Adrenal gland (tissue), 5 donors: ENCODE results near the gene TNFAIP3.

Source experiments
- POLR2A ChIP-seq, 2 donors: fragments of 450-650 bp; IDR thresholded peaks; one replicate each; pipeline ENCODE4 v1.6.1; 2017; ENCODE audit warnings: antibody characterized with exemption in 2 of 2, mild to moderate bottlenecking in 2 of 2, moderate library complexity in 1 of 2
- TF ChIP-seq, protein P1 (sequence below), 6 experiments: fragments of 450-650 bp in 4 of 6; fragments of 200-600 bp in 2 of 6; sonication (generic) in 1 of 6; IDR thresholded peaks; 1 replicate in 5 of 6; 2 replicates in 1 of 6; pipeline versions ENCODE4 v1.5.1 to v1.8.0; 2016 to 2021; ENCODE audit warnings: antibody characterized with exemption in 6 of 6, mild to moderate bottlenecking in 2 of 6, moderate library complexity in 1 of 6
- donor health status: DM: no; HTN: no; CAD: no.

DNA sequence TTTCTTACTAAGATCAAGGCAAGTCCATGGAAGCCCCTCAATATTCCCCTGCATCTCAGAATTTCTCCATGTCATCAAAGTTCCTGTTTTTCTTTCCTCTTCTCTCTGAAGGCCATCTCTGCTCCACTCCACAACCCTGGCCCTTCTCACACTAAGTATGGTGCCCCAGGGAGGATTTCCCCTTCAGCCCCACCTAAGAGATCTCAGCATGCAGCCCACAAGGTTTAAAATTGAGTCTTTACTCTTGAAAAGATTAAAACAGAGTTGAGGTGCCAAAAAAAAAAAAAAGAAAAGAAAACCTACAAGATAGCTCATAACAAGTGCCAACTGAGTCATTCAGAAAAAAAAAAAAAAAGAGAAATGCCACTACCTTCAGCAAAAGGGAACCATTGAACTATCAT lies 36.5 kb upstream of the TNFAIP3 start:
- TF ChIP-seq, protein P1, sequence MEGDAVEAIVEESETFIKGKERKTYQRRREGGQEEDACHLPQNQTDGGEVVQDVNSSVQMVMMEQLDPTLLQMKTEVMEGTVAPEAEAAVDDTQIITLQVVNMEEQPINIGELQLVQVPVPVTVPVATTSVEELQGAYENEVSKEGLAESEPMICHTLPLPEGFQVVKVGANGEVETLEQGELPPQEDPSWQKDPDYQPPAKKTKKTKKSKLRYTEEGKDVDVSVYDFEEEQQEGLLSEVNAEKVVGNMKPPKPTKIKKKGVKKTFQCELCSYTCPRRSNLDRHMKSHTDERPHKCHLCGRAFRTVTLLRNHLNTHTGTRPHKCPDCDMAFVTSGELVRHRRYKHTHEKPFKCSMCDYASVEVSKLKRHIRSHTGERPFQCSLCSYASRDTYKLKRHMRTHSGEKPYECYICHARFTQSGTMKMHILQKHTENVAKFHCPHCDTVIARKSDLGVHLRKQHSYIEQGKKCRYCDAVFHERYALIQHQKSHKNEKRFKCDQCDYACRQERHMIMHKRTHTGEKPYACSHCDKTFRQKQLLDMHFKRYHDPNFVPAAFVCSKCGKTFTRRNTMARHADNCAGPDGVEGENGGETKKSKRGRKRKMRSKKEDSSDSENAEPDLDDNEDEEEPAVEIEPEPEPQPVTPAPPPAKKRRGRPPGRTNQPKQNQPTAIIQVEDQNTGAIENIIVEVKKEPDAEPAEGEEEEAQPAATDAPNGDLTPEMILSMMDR (IDR thresholded peaks at IDR 0.05): no peak
- TF ChIP-seq POLR2A (IDR thresholded peaks at IDR 0.05): no peak
